Measurements from ENCODE around the gene AMOTL1. TPM values are rescaled to one million over a fixed set of nuclear protein-coding genes. Genes with fewer than 3 reads are reported as not detected.

AMOTL1 gene
- total RNA-seq, 3 donors from 2014 or later (not counting 1 experiment from before 2014, with no cell fraction given), result 7.1 to 8.9 (median 8.7) TPM

DNA sequence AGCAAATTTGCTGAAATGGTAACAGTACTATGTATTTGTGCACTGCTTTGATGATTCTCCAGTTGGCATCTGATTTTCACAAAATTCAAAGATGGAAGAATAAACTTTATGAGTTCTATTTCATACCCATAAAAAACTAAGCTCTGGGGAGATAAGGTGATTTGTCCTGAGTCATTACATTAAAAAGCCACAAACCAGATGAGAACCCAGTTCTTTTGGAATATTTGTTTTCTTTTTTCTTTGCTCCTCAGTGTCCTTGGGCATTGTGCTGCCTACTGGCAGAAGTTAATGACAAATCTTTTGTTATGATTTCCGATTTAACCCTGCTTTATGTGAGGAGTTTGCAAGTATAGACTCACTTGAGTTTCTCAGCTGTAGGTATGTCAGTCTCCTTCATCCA is 45.4 kb upstream of the AMOTL1 start:
- WGBS (ENCODE audit: insufficient coverage), result 88% methylated on average over 1 of the region's 1 CpG
- Histone ChIP-seq H3K4me3 (ENCODE audit: low read length) (no peak overlapping the region), H3K36me3 (ENCODE audit: control insufficient read depth, insufficient read depth, low read length) (no peaks in the 10 kb centered on the region), H3K27me3 (ENCODE audit: control insufficient read depth, insufficient read depth, low read length) (peaks cover 4% of the 10 kb centered on the region), H3K9me3 (ENCODE audit: control insufficient read depth, insufficient read depth, low read length) (no peaks in the 10 kb centered on the region), H3K4me1 (ENCODE audit: control insufficient read depth, insufficient read depth, low read length) (no peaks in the 10 kb centered on the region), H3K27ac (ENCODE audit: low read length) (no peak overlapping the region)
- peaks cover 0 to 2% of the 10 kb centered on the region in 2 donors for H3K9me3 Mint-ChIP-seq
- H3K27me3 Mint-ChIP-seq (ENCODE audit: low read depth in 2 of 2), result peaks cover 20 to 33% of the 10 kb centered on the region in 2 donors
- H3K4me3 Mint-ChIP-seq, result no peak overlapping the region
- no peaks in the 10 kb centered on the region for H3K4me1 Mint-ChIP-seq
- intact Hi-C loops (cut with micrococcal nuclease), result no loop called here
- TF ChIP-seq, protein P1, sequence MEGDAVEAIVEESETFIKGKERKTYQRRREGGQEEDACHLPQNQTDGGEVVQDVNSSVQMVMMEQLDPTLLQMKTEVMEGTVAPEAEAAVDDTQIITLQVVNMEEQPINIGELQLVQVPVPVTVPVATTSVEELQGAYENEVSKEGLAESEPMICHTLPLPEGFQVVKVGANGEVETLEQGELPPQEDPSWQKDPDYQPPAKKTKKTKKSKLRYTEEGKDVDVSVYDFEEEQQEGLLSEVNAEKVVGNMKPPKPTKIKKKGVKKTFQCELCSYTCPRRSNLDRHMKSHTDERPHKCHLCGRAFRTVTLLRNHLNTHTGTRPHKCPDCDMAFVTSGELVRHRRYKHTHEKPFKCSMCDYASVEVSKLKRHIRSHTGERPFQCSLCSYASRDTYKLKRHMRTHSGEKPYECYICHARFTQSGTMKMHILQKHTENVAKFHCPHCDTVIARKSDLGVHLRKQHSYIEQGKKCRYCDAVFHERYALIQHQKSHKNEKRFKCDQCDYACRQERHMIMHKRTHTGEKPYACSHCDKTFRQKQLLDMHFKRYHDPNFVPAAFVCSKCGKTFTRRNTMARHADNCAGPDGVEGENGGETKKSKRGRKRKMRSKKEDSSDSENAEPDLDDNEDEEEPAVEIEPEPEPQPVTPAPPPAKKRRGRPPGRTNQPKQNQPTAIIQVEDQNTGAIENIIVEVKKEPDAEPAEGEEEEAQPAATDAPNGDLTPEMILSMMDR (IDR thresholded peaks at IDR 0.05), result no peak
- H3K36me3 Mint-ChIP-seq, result no peaks in the 10 kb centered on the region
- ATAC-seq (no peak), DNase-seq (no peak)
- no peak overlapping the region for H3K27ac Mint-ChIP-seq

- no peak overlapping the region for H3K4me3 Mint-ChIP-seq
- Histone ChIP-seq H3K4me3 (ENCODE audit: low read length) (no peak overlapping the region), H3K36me3 (ENCODE audit: control insufficient read depth, insufficient read depth, low read length) (no peaks in the 10 kb centered on the region), H3K27me3 (ENCODE audit: control insufficient read depth, insufficient read depth, low read length) (peaks cover 4% of the 10 kb centered on the region), H3K27ac (ENCODE audit: low read length) (no peak overlapping the region), H3K4me1 (ENCODE audit: control insufficient read depth, insufficient read depth, low read length) (no peaks in the 10 kb centered on the region), H3K9me3 (ENCODE audit: control insufficient read depth, insufficient read depth, low read length) (no peaks in the 10 kb centered on the region)
- TF ChIP-seq, protein P1 (IDR thresholded peaks at IDR 0.05), result no peak
- no peak for DNase-seq
- intact Hi-C loops (cut with micrococcal nuclease), result no loop called here
- H3K27me3 Mint-ChIP-seq (ENCODE audit: low read depth in 2 of 2), result peaks cover 16 to 22% of the 10 kb centered on the region in 2 donors
- ATAC-seq, result no peak
- H3K36me3 Mint-ChIP-seq, result no peaks in the 10 kb centered on the region
- H3K27ac Mint-ChIP-seq, result no peak overlapping the region
- no peaks in the 10 kb centered on the region for H3K4me1 Mint-ChIP-seq
- H3K9me3 Mint-ChIP-seq, result no peaks in the 10 kb centered on the region
- WGBS (ENCODE audit: insufficient coverage), result 84% methylated on average over 2 of the region's 2 CpGs
Measured at GRCh38 chr11:94725097-94725496, 43.1 kb upstream of the AMOTL1 start.

GRCh38 chr11:94727819-94728218 is 40.3 kb upstream of the AMOTL1 start:
- H3K4me3 ChIP-seq (ENCODE audit: low read length), result no peak overlapping the region
- TF ChIP-seq, protein P1 (IDR thresholded peaks at IDR 0.05), result no peak
- H3K4me1 ChIP-seq (ENCODE audit: control insufficient read depth, insufficient read depth, low read length), result no peaks in the 10 kb centered on the region
- H3K36me3 ChIP-seq (ENCODE audit: control insufficient read depth, insufficient read depth, low read length), result no peaks in the 10 kb centered on the region
- Mint-ChIP-seq H3K27ac (no peak overlapping the region), H3K4me1 (no peaks in the 10 kb centered on the region), H3K36me3 (no peaks in the 10 kb centered on the region), H3K27me3 (ENCODE audit: low read depth in 2 of 2) (peaks cover 14 to 28% of the 10 kb centered on the region in 2 donors), H3K4me3 (no peak overlapping the region), H3K9me3 (no peaks in the 10 kb centered on the region)
- 89% methylated on average over 2 of the region's 2 CpGs for WGBS (ENCODE audit: insufficient coverage)
- ATAC-seq, result no peak
- peaks cover 4% of the 10 kb centered on the region for H3K27me3 ChIP-seq (ENCODE audit: control insufficient read depth, insufficient read depth, low read length)
- intact Hi-C loops (cut with micrococcal nuclease), result no loop called here
- H3K9me3 ChIP-seq (ENCODE audit: control insufficient read depth, insufficient read depth, low read length), result no peaks in the 10 kb centered on the region
- DNase-seq, result no peak
- no peak overlapping the region for H3K27ac ChIP-seq (ENCODE audit: low read length)

- DNase-seq, result no peak
- no peak overlapping the region for H3K4me3 ChIP-seq (ENCODE audit: low read length)
- H3K27ac ChIP-seq (ENCODE audit: low read length), result no peak overlapping the region
- peaks cover 14 to 33% of the 10 kb centered on the region in 2 donors for H3K27me3 Mint-ChIP-seq (ENCODE audit: low read depth in 2 of 2)
- H3K27ac Mint-ChIP-seq, result no peak overlapping the region
- peaks cover 4% of the 10 kb centered on the region for H3K27me3 ChIP-seq (ENCODE audit: control insufficient read depth, insufficient read depth, low read length)
- H3K4me3 Mint-ChIP-seq, result no peak overlapping the region
- H3K9me3 ChIP-seq (ENCODE audit: control insufficient read depth, insufficient read depth, low read length), result no peaks in the 10 kb centered on the region
- H3K4me1 ChIP-seq (ENCODE audit: control insufficient read depth, insufficient read depth, low read length), result no peaks in the 10 kb centered on the region
- 54% methylated on average over 1 of the region's 1 CpG for WGBS (ENCODE audit: insufficient coverage)
- TF ChIP-seq, protein P1 (IDR thresholded peaks at IDR 0.05), result no peak
- intact Hi-C loops (cut with micrococcal nuclease), result no loop called here
- H3K36me3 ChIP-seq (ENCODE audit: control insufficient read depth, insufficient read depth, low read length), result no peaks in the 10 kb centered on the region
- H3K36me3 Mint-ChIP-seq, result no peaks in the 10 kb centered on the region
- no peaks in the 10 kb centered on the region for H3K4me1 Mint-ChIP-seq
- ATAC-seq, result no peak
- H3K9me3 Mint-ChIP-seq, result no peaks in the 10 kb centered on the region
Measured at GRCh38 chr11:94728541-94728940, 39.6 kb upstream of the AMOTL1 start.
